Tibial nerve (tissue), 4 donors: ENCODE measurements around the gene C10orf67. TPM values are rescaled to one million over a fixed set of nuclear protein-coding genes. Genes with fewer than 3 reads are reported as not detected.

Experiments
- DNase-seq, 2 donors: peaks; one replicate each; pipeline ENCODE4 v3.0.0-alpha.2; 2019; ENCODE audit warnings: low spot score in 2 of 2
- H3K27ac ChIP-seq, 4 donors: fragments of 200-600 bp; sonication (generic) in 3 of 4; one replicate each; pipeline ENCODE4 v1.5.1; 2017 to 2019; ENCODE audit warnings: mild to moderate bottlenecking in 1 of 4
- H3K27me3 ChIP-seq, 2 donors: fragments of 200-600 bp; sonication (generic) in 1 of 2; one replicate each; pipeline versions ENCODE4 v1.5.1 to v1.6.0; 2017 to 2019
- H3K36me3 ChIP-seq, 3 donors: fragments of 200-600 bp; sonication (generic); one replicate each; pipeline ENCODE4 v1.5.1; 2018 to 2019
- H3K4me1 ChIP-seq, 4 donors: fragments of 200-600 bp; sonication (generic) in 3 of 4; one replicate each; pipeline ENCODE4 v1.5.1; 2017 to 2019
- H3K4me3 ChIP-seq, 4 donors: fragments of 200-600 bp; sonication (generic) in 3 of 4; one replicate each; pipeline ENCODE4 v1.5.1; 2017 to 2019; ENCODE audit warnings: mild to moderate bottlenecking in 1 of 4, moderate library complexity in 1 of 4
- H3K9me3 ChIP-seq, 4 donors: fragments of 200-600 bp; sonication (generic) in 3 of 4; one replicate each; pipeline ENCODE4 v1.5.1; 2017 to 2019
- CTCF ChIP-seq, 5 experiments: fragments of 200-600 bp in 3 of 5; fragments of 450-650 bp in 2 of 5; sonication (generic) in 3 of 5; IDR thresholded peaks; one replicate each; pipeline ENCODE4 v1.5.1; 2016 to 2019; ENCODE audit warnings: antibody characterized with exemption in 5 of 5, mild to moderate bottlenecking in 3 of 5, moderate library complexity in 2 of 5
- EP300 ChIP-seq, 2 donors: sonication (generic); formaldehyde crosslinking; IDR thresholded peaks; one replicate each; pipeline ENCODE4 v1.6.1; 2017; ENCODE audit warnings: antibody characterized with exemption in 2 of 2, mild to moderate bottlenecking in 1 of 2
- POLR2A ChIP-seq, 2 donors: fragments of 450-650 bp; IDR thresholded peaks; one replicate each; pipeline ENCODE4 v1.6.1; 2017; ENCODE audit warnings: antibody characterized with exemption in 2 of 2, mild to moderate bottlenecking in 2 of 2, moderate library complexity in 2 of 2
- WGBS, 2 donors: methylation state at CpG; one replicate each; pipeline ENCODE4 v1.1.5; 2018; 5-methylcytosine and 5-hydroxymethylcytosine counted together
- small RNA-seq: library from RNA; depleted of rRNA; stranded (forward); fragments of <200 nt; gene quantifications from one replicate; pipeline ENCODE3, GENCODE V24; 2016
- total RNA-seq, 4 donors: library from RNA; depleted of rRNA; stranded (reverse); fragments of >200 nt; gene quantifications; one replicate each; pipeline ENCODE4 v1.1.0, GENCODE V29; 2016

C10orf67 gene
- total RNA-seq, 4 donors from 2014 or later: 0.30 to 1.6 (median 0.64) TPM

DNA sequence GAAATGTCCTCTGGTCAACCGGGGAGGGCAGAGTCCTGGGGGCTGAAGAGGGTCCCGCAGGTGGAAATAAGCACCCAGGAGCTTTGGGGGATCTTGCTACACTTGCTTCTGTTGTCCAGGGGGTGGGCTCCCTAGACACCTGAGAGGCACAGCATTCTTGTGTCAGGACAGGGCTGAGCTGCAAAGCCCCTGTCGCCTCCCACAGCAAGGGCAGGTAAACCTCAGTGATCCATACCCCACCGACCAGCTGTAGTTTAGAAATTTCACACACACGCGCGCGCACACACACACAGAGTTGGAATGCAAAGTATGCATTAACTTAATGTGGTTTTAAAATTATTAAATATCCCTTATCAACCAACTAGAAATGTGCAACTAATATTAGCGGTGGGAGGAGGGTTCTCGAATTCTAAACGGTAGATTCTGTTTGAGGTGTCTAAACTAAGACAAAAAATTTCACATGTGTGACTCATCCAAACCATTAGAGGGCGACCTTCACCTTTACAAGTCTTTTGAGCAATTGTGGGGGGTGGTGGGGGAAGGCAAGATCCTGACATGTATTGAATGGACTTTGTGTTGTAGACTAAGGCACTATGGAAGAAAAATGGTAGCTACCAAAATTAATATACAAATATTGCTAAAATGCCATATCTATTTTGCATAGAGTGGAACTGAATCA, 186.8 kb downstream of the C10orf67 start:
- TF ChIP-seq POLR2A (IDR thresholded peaks at IDR 0.05) (no peak), EP300 (IDR thresholded peaks at IDR 0.05) (no peak)
- H3K27ac ChIP-seq: no peak overlapping the region
- H3K4me1 ChIP-seq: peaks cover 0 to 6% (median 0%) of the 10 kb centered on the region in 4 donors
- no peak for DNase-seq
- 39% methylated on average over 10 to 12 of the region's 12 CpGs for whole genome bisulfite sequencing, 2 donors
- peaks cover 0 to 10% of the 10 kb centered on the region in 2 donors for H3K27me3 ChIP-seq
- no peaks in the 10 kb centered on the region for H3K9me3 ChIP-seq
- no peaks in the 10 kb centered on the region for H3K36me3 ChIP-seq
- no peak overlapping the region for H3K4me3 ChIP-seq

DNA sequence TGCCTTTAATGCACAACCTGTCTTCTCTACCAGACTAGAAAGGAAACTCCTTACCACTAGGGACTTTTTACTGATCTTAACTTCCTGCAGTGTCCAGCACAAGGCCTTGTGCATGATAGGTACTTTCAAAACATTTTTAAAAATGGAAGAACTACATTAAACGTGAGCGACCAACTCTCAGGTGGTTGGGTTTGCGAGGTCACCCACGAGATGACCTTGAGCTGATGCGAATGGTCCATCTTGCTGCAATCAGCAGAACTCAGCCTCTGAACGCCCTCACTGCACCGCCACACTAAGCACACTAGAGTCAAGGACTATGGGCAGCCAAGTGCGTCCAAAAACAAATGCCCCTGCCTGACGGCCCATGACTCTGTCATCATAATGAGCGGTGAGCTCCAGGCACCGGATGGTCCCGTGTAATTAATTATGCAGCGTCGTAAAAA, 187.3 kb downstream of the C10orf67 start:
- H3K4me1 ChIP-seq: peaks cover 0 to 6% (median 0%) of the 10 kb centered on the region in 4 donors
- TF ChIP-seq CTCF (IDR thresholded peaks at IDR 0.05): no peak
- no peak for TF ChIP-seq EP300 (IDR thresholded peaks at IDR 0.05)
- WGBS, 2 donors: 44 to 50% methylated on average over 14 of the region's 14 CpGs
- DNase-seq: no peak
- no peaks in the 10 kb centered on the region for H3K9me3 ChIP-seq
- H3K27me3 ChIP-seq: peaks cover 0 to 10% of the 10 kb centered on the region in 2 donors
- no peak overlapping the region for H3K27ac ChIP-seq
- H3K4me3 ChIP-seq: no peak overlapping the region
- H3K36me3 ChIP-seq: no peaks in the 10 kb centered on the region

DNA sequence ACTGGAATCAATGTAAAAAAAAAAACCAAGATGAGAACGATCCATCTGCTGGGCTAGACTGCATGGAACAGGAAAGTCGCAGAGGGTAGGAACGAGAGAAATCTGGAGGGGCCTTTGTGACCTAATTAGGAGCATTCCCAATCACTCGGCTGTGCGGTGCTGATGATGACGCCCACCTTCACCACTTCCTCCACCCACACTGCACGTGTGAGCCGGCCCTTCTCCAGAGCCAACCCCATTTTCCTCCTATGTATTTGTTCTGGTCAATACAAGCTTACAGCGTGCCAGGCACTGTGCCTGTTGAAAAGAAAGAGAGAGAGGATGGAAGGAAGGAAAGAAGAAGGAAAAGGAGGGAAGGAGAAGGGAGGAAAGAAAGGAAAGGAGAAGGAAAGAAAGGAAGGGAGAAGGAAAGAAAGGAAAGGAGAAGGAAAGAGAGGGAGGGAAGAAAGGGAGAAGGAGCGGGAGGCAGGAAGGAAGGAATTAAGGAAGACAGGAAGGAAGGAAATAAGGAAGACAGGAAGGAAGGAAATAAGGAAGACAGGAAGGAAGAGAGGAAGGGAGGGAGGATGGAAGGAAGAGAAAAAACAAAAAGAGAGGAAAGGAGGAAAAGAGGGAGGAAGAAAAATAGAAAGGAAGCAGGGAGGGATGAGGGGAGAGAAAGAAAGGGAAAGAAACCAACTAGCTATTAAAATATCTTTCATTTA, 188.0 kb downstream of the C10orf67 start:
- Histone ChIP-seq H3K36me3 (no peaks in the 10 kb centered on the region), H3K4me1 (peaks cover 0 to 6% (median 0%) of the 10 kb centered on the region in 4 donors), H3K27ac (no peak overlapping the region), H3K27me3 (peaks cover 0 to 10% of the 10 kb centered on the region in 2 donors), H3K9me3 (no peaks in the 10 kb centered on the region), H3K4me3 (no peak overlapping the region)
- no peak for TF ChIP-seq POLR2A (IDR thresholded peaks at IDR 0.05)
- no peak for TF ChIP-seq CTCF (IDR thresholded peaks at IDR 0.05)
- no peak for TF ChIP-seq EP300 (IDR thresholded peaks at IDR 0.05)
- WGBS, 2 donors: 56 to 63% methylated on average over 10 of the region's 10 CpGs
- no peak for DNase-seq

GRCh38 chr10:23155169-23155568, 189.4 kb downstream of the C10orf67 start:
- Histone ChIP-seq H3K27ac (no peak overlapping the region), H3K4me1 (peaks cover 0 to 6% (median 0%) of the 10 kb centered on the region in 4 donors), H3K4me3 (no peak overlapping the region), H3K36me3 (no peaks in the 10 kb centered on the region), H3K9me3 (no peaks in the 10 kb centered on the region), H3K27me3 (peaks cover 0 to 10% of the 10 kb centered on the region in 2 donors)
- TF ChIP-seq POLR2A (IDR thresholded peaks at IDR 0.05) (no peak), CTCF (IDR thresholded peaks at IDR 0.05) (no peak), EP300 (IDR thresholded peaks at IDR 0.05) (no peak)
- DNase-seq: no peak
- WGBS, 2 donors: 76 to 83% methylated on average over 7 of the region's 7 CpGs

Small RNA genes within 50 kb of the gene (small RNA-seq; reads per million reads assigned to genes)
- not detected for gene MIR1254-2
- gene RF00561: not detected

Other genes starting within 250 kb of the C10orf67 start
- 10 to 100 TPM; 12.5 to 19.3 (median 16.0) TPM for gene MSRB2, start 249.2 kb downstream of the C10orf67 start, total RNA-seq
- under 1 TPM in 1 of 4 donors, not detected in 3; 0.90 TPM for gene PTF1A, start 152.5 kb downstream of the C10orf67 start, total RNA-seq
- 10 to 100 TPM; 12.1 to 18.6 (median 15.9) TPM for gene OTUD1, start 94.3 kb upstream of the C10orf67 start, total RNA-seq